Adrenal gland (tissue), 5 donors: ENCODE results near the gene RASGRF2.

ENCODE experiments used
- POLR2A ChIP-seq, 2 donors: fragments of 450-650 bp; IDR thresholded peaks; one replicate each; pipeline ENCODE4 v1.6.1; 2017; ENCODE audit warnings: antibody characterized with exemption in 2 of 2, mild to moderate bottlenecking in 2 of 2, moderate library complexity in 1 of 2
- TF ChIP-seq, protein P1 (sequence below), 6 experiments: fragments of 450-650 bp in 4 of 6; fragments of 200-600 bp in 2 of 6; sonication (generic) in 1 of 6; IDR thresholded peaks; 1 replicate in 5 of 6; 2 replicates in 1 of 6; pipeline versions ENCODE4 v1.5.1 to v1.8.0; 2016 to 2021; ENCODE audit warnings: antibody characterized with exemption in 6 of 6, mild to moderate bottlenecking in 2 of 6, moderate library complexity in 1 of 6
- donor health status: DM: no; HTN: no; CAD: no.

DNA sequence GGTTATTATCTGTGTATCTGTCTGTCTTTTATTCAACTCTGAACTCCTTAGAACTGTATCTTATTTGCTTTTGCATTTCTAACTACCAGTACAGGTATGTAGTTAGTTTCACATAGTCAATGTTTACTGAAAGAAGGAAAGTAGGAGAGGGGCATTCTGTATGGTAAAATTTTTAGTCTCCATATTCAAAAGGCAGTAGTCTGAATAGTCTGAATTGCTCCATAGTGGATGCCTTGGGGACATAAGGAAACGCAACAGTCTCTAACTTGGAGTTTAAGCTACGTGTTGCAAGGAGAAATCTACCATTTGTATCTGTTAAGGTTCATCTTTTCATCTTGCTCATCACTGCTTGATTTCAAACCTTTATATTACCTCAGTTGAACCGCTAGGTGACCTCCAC lies 26.2 kb downstream of the RASGRF2 start:
- no peak for TF ChIP-seq POLR2A (IDR thresholded peaks at IDR 0.05)
- TF ChIP-seq, protein P1, sequence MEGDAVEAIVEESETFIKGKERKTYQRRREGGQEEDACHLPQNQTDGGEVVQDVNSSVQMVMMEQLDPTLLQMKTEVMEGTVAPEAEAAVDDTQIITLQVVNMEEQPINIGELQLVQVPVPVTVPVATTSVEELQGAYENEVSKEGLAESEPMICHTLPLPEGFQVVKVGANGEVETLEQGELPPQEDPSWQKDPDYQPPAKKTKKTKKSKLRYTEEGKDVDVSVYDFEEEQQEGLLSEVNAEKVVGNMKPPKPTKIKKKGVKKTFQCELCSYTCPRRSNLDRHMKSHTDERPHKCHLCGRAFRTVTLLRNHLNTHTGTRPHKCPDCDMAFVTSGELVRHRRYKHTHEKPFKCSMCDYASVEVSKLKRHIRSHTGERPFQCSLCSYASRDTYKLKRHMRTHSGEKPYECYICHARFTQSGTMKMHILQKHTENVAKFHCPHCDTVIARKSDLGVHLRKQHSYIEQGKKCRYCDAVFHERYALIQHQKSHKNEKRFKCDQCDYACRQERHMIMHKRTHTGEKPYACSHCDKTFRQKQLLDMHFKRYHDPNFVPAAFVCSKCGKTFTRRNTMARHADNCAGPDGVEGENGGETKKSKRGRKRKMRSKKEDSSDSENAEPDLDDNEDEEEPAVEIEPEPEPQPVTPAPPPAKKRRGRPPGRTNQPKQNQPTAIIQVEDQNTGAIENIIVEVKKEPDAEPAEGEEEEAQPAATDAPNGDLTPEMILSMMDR (IDR thresholded peaks at IDR 0.05): no peak
